Kasumi-1 (cell line): ENCODE measurements around the gene ZNF687.

Source experiments
- DNase-seq, 2 experiments: peaks; one replicate each; lab custom pipeline; 2025; lab: John Stamatoyannopoulos, UW

The ZNF687 gene

GRCh38 chr1:151314137-151314875, 32.2 kb downstream of the ZNF687 start:
- DNase-seq = no peak

GRCh38 chr1:151315565-151316235, 33.6 kb downstream of the ZNF687 start:
- DNase-seq = no peak

- DNase-seq = no peak
Observed at GRCh38 chr1:151318975-151319374, 36.9 kb downstream of the ZNF687 start.

- DNase-seq = no peak
Observed at GRCh38 chr1:151324390-151324930, 42.4 kb downstream of the ZNF687 start.

GRCh38 chr1:151325231-151325630, 43.1 kb downstream of the ZNF687 start:
- no peak for DNase-seq

GRCh38 chr1:151325646-151326429, 43.7 kb downstream of the ZNF687 start:
- no peak for DNase-seq

- DNase-seq = peak; percentile 76 to 80
Observed at GRCh38 chr1:151326619-151327222, 44.6 kb downstream of the ZNF687 start.

GRCh38 chr1:151327223-151327902, 45.3 kb downstream of the ZNF687 start, which contains the start of gene PI4KB:
Gene PI4KB, minus strand, starts transcription at chr1:151327416. Its CDS starts 10,935 bp downstream, at chr1:151316481.
- DNase-seq = peak; percentile 99

- no peak for DNase-seq
Observed at GRCh38 chr1:151327903-151328674, 46.0 kb downstream of the ZNF687 start.

- DNase-seq = no peak
Observed at GRCh38 chr1:151334822-151335221, 52.7 kb downstream of the ZNF687 start.

GRCh38 chr1:151336556-151336955, 54.5 kb downstream of the ZNF687 start:
- no peak for DNase-seq

- DNase-seq = peak; percentile 93 to 97
Observed at GRCh38 chr1:151340870-151341754, 59.0 kb downstream of the ZNF687 start.
